GM18505 (cell line): ENCODE results near the gene NACC2.

Experiments
- ATAC-seq: cut with Tn5 transposase; IDR thresholded peaks from one replicate; pipeline ENCODE4 v1.9.1; 2021; ENCODE audit not compliant: unreplicated experiment
- POLR2A ChIP-seq: IDR thresholded peaks from 4 replicates; pipeline ENCODE4 v1.6.1; 2011; ENCODE audit warnings: borderline replicate concordance; ENCODE audit not compliant: insufficient read depth, insufficient read length; ENCODE audit errors: extremely low read depth

NACC2 gene

DNA sequence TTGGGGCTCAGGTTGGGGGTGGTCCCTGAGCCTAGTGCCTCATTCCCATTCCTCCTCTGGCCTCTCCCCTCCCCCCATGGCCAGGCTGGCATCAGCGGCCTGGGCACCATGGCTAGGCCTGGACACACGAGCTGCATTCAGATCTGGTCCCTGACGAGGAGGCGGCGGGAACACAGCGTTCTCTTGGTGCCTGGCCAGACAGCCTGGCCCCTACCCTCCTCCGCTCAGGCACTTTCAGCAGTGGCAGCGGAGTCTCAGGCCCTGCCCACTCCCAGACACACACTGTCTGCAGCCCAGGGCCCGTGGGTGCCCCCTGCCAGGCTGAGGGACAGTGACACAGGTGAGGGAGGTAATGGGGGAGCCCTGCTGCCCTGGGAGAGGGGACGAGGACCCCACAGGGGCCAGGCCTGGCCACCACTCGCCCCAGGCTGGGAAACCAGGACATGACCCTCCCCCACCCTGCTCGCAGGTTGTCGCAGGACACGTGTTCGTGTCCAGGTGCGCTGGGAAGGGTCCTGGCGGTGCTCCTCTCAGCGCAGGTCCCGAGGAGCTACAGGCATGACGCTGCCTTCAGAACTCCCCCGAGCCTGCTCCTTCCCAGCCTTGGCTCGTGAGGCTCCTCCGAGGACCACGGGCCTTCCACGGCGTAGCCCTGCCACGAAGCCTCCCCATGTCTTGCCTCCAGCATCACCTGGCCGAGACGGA is 114.0 kb downstream of the NACC2 start:
- ATAC-seq, result no peak
- no peak for TF ChIP-seq POLR2A

DNA sequence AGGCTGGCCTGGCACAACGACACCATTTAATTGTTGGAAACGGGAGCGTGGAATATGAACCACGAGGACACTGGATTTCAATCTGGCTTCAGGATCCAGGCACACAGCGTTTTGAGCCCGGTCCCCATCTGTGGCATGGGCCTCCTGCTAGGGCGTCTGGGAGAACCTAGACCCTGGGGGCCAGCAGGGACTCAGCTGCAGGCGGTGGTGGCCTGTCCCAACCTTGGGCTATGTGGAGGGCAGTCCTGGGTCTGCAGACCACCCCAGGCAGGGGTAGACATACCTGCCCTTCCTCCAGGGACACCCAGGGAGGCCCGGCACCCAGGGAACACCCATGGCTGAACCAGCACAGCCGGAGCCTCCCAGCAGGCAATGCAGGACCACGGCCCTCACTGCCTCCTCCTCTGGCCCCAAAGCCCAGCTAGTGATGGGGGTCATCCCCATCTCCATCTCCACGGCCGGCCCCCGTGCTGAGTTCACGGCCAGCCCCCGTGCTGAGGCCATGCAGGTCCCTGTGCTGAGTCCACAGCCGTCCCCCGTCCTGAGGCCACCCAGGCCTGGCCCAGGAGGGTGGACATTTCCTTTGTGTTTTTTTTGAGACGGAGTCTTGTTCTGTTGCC is 115.4 kb downstream of the NACC2 start:
- no peak for ATAC-seq
- no peak for TF ChIP-seq POLR2A

DNA sequence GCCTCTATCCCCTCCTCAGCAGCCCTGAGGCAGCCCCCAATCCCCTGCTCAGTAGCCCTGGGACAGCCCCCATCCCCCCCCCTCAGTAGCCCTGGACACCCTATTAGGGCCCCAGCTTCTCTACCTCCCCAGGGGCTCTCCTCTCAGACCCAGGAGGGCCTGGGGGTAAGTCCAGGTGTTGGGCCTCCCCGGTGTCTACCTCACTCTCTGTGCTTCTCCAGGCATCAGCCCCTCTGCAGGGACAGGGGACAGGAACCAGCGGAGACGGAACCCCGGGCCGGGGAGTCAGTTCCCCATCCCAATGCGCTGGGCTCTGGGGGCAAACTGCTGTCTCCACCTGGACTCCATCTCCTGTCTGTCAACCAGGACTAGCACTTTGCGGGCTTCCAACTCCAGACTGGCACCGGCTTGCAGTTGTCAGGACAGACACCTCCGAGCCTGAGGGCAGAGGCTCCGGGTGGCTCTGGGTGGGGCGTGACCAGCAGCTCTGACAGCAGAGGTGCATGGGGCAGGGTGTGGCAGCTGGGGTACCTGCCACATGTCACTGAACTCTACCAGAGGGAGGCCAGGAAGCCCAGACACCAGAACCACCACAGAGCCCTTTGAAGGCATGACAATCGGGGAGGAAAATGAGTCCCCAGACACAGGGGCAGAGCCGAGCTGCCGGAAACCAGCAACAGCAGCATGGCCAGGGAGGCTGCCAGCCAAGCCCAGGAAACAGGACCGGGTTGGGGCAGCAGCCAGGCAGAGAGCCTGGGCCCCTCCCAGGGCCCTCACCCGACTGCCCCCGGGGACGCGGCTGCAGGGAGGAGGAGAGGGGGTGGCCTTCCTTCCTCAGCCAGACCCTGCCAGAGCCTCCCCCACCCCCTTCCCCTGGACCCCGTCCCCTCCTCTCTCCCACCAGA is 116.2 kb downstream of the NACC2 start:
- ATAC-seq, result no peak
- no peak for TF ChIP-seq POLR2A

- TF ChIP-seq POLR2A, result no peak
These were observed 118.1 kb downstream of the NACC2 start for GRCh38 chr9:135976944-135977343.

GRCh38 chr9:135976531-135976930 is 118.6 kb downstream of the NACC2 start:
- ATAC-seq, result no peak
- no peak for TF ChIP-seq POLR2A

More at GRCh38 chr9:135976944-135977343, 118.1 kb downstream of the NACC2 start:
- no peak for ATAC-seq

- TF ChIP-seq POLR2A, result no peak
- no peak for ATAC-seq
These were observed 119.3 kb downstream of the NACC2 start for GRCh38 chr9:135975834-135976233.

DNA sequence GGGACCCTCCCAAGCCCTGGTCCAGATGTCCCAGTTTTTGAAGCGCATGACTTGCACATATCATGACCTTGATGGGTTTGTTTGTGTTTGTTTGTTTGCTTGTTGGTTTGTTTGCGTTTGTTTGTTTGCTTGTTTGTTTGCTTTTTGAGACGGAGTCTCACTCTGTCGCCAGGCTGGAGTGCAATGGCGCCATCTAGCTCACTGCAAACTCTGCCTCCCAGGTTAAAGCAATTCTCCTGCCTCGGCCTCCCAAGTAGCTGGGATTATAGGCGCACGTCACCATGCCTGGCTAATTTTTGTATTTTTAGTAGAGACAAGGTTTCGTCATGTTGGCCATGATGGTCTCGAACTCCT is 120.9 kb downstream of the NACC2 start:
- TF ChIP-seq POLR2A, result no peak

GRCh38 chr9:135973277-135974219 is 121.5 kb downstream of the NACC2 start:
- TF ChIP-seq POLR2A, result no peak

More for the DNA sequence above, 120.9 kb downstream of the NACC2 start:
- ATAC-seq, result no peak

GRCh38 chr9:135971892-135972291 is 123.2 kb downstream of the NACC2 start:
- no peak for ATAC-seq

More at GRCh38 chr9:135973277-135974219, 121.5 kb downstream of the NACC2 start:
- ATAC-seq, result no peak

DNA sequence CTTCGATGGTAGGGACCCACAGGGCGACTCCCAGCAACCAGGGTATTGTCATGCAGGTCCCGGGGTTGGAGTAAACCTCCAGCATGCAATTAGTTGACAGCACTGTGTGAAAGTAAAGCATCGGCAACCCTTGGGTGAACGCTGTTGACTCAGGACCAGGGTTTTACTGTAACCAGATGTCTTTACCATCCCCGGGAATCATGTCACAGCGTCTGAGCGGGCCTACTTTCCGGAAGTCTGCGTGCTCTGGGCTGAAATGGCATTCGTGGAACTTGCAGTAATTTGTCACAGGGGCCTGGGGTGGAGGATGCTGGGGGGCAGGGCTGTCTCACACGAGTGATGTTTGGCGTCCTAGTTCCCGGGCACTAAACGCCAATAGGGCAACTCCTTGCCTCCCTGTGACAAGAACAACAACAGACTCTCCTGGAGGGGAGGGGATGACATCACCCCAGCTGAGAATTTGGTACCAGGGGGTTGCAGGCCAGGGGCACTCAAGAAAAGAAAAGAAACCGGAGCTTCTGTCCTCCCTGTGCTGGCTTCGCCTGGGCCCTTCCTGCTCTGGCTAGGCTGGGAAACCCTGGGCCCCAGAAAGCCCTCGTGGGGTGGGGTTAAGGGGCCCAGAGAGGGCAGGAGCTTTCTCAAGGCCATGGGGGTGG is 123.8 kb downstream of the NACC2 start:
- no peak for TF ChIP-seq POLR2A
- ATAC-seq, result no peak

More at GRCh38 chr9:135971892-135972291, 123.2 kb downstream of the NACC2 start:
- TF ChIP-seq POLR2A, result no peak

DNA sequence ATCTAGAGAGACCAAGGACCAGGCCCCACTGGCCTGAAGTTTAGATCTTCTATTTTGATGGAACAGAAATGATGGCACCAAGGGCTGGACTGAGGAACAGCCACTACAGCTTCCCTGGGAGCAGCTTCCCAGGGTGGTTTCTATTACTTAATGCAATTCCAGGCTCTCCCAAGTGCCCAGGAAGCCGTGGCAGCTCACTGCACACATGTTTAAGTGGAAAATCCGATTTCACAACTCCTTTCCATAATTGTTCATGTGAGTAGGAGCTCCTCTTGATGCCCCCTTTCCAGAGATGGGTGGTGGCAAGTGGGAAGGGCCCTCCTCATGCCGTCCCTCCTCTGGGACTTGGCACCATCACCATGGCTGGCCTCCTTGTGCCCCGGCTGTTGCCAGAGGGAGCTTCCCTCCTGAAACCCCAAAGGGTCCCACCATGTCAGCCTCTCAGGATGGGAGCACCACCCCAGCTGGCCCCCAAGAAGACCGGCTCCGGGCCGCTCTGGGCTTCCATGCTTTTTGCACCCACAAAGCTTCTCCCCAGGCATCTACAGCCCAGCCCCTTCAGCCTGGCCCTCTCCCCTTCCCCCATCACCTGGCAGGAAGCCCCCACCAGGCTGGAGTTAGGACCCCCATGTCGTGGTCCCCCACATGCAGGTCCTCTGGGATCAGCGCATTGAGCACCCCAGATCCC is 124.8 kb downstream of the NACC2 start:
- ATAC-seq, result no peak
- TF ChIP-seq POLR2A, result no peak
